GM21529 (cell line): ENCODE data around the gene TMEM167B.
A peak's percentile ranks its signal among the peaks of the same experiment; 100 is the strongest.
"Not testable (repeated sequence)": the region's sequence is repeated elsewhere in the genome, so short reads cannot be mapped to it uniquely, and the experiment has no call there.

Source experiments
- ATAC-seq: cut with Tn5 transposase; IDR thresholded peaks from one replicate; pipeline ENCODE4 v1.9.1; 2021; ENCODE audit not compliant: unreplicated experiment

TMEM167B gene

DNA sequence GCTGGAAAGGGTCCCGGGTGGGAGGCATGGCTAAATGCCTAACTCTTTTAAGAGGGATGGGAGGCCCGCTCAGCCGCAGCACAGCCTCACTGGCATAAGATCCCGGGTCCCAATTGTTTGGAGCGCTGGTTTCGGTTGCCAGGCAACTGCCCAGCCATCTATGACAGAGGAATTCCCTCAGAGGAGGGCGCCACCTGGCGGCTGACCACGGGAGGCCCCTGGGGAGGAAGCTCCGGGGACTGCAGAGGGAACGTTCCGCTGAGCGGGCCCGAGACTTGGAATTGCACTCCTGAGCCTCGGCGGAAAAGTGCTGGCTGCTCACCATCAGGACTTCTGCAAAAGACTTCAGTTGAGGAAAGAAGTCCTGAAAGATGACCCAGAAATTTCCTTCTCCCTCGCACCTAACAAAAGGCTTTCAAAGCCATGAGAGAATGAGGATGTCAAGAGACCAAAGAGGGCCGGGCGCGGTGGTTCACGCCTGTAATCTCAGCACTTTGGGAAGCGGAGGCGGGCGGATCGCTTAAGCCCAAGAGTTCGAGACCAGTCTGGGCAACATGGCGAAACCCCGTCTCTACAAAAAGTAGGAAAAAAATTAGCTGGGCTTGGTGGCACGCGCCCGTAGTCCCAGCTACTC, 22.2 kb downstream of the TMEM167B start:
- peak; percentile 72 for ATAC-seq

DNA sequence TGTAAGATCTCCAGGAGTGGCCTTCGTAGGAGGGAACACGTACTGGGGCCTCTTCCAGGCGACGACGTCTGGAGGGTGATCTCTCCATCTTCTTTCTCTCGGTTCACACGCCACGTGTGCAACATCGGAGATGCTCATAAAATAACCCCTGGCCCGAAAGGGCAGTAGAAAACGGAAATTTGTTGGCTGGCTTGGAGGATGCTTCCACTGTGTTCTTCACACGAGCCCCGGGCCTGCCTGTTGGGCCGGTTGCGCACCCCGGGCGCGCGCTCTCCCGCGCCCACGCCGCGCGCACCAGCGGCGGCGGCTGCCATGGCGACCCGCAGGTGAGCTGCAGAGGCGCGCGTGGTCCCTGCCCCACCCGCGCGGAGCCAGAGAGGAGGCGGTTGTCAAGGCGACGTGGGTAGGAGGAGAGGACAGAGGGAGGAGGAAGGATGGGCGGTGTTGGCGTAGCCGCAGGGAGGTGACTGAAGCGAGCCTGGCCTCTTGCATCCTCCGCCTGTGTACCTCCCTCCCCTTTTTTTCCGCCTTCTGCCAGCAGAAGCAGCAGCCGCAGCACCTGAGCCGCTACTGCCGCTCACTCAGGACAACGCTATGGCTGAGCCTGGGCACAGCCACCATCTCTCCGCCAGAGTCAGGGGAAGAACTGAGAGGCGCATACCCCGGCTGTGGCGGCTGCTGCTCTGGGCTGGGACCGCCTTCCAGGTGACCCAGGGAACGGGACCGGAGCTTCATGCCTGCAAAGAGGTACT, 23.2 kb downstream of the TMEM167B start, which contains the start of gene ELAPOR1:
ELAPOR1 (plus strand) TSS at position 526 of the 752 bp plus-strand sequence; CDS start at position 595, 69 bp downstream.
- peak; percentile 59 for ATAC-seq

DNA sequence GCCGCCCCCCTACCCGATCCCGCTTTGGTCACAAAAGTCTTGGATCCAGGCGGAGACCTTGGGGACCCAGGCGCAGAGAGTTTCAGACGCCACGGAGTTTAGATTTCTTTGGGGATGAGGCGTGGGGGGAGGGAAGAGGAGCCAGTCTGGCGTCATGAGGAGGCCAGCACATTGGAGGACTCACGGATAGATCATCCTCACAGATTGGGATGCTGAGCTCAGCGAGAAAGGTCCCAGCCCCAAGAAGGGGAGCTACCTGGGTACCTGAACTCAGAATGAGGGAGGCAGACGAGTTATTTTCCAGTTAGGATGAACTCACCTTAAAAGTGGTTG, 23.7 kb downstream of the TMEM167B start:
- ATAC-seq, result no peak

DNA sequence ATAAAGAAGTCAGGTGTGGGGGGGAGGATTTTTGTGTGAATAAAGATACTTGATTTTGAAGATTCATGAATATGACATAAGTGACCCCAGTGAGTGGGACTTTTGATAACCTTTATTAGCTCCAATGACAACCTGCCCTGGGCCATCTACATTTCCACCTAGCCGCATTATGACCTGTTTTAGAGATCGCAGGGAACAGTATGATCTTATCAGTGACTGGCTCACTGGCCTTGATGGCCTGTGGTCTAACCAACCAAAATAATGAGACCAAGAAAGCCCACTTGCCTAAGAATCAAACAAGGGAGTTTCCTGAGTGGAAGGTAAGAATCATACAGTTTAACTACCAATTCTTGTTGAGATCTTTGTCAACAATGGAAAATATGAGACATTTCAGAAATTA, 25.1 kb downstream of the TMEM167B start:
- no peak for ATAC-seq

DNA sequence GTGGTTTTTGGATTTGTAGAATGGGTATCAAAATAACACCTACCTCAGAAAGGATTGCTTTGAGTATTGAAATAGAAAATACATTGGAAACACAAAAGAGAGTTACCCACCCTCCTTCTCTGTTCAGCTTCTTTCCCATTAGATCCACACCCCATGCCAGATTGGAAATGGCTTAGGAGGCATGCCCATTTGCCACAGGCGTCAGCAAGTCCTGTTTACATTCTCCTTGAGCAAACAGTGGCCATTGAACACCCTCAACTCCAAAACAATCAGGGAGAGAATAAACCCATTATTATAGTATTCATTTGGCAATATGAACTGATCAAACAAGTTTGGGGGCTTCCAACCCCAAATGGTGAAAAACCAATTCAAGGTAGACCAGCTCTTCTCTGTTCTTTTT, 25.7 kb downstream of the TMEM167B start:
- ATAC-seq, result no peak

DNA sequence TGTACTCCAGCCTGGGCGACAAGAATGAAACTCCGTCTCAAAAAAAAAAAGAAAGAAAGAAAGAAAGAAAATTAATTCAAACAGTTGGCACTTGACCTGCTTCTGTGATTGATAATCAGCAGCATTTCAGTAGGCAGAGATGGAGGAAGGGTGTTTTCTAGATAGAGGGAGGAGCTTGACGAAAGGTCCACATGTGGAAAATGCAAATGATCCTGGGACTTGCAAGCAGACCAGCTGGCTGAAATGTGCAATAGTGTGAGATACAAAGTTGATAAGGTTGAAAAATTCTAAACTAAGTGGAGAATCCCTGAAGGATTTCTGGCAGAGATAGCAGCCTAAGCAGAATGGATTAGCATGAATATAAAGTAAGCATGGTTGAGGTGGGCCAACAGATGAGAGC, 27.5 kb downstream of the TMEM167B start:
- no peak for ATAC-seq

DNA sequence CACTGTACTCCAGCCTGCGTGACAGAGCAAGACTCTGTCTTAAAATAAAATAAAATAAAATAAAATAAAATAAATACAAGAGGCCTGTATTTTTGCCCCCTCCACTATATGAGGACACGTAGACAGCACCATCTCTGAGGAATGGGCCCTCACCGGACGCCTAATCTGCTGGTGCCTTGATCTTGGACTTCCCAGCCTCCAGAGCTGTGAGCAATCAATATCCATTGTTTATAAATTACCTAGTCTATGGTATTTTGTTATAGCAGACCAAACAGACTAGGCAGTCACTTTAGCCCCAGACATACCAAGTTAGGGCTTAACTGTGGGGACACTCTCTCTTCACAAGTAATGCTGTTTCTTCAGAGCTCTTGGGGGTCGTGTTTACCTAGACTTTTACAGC, 29.8 kb downstream of the TMEM167B start:
- no peak for ATAC-seq

DNA sequence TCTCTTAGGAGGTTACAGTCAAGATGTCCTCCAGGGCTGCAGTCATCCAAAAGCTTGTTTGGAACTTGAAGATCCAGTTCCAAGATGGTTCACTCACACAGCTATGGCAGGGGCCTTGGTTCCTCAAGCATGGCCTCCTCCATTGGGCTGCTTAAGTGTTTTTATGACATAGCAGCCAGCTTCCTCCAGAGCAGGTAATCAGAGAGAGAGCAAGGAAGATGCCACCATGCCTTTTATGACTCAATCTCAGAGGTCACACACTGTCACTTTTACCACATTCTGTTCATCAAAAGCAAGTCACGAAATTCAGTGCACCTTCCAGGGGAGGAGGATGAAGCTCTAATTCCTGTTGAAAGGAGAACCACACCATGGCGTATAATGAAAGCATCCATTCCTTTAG, 40.5 kb downstream of the TMEM167B start:
- ATAC-seq, result no peak

DNA sequence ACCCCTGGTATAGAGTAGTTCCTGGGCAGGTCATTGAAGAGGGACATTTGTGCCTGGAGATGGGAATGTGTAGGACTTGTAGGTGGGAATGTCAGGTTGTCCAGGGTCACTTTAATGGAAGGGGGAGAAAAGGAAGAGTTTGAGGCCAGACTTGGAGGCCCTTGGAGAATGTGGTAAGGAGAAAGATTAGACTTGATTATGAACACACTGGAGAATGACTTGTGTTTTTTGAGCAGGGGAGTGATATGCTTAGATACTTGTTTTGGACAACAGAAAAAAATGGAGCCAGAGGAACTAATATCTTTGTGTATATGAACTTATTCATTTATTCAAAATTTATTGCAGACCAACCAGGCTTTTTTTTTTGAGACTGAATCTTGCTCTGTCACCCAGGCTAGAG, 41.2 kb downstream of the TMEM167B start:
- no peak for ATAC-seq

DNA sequence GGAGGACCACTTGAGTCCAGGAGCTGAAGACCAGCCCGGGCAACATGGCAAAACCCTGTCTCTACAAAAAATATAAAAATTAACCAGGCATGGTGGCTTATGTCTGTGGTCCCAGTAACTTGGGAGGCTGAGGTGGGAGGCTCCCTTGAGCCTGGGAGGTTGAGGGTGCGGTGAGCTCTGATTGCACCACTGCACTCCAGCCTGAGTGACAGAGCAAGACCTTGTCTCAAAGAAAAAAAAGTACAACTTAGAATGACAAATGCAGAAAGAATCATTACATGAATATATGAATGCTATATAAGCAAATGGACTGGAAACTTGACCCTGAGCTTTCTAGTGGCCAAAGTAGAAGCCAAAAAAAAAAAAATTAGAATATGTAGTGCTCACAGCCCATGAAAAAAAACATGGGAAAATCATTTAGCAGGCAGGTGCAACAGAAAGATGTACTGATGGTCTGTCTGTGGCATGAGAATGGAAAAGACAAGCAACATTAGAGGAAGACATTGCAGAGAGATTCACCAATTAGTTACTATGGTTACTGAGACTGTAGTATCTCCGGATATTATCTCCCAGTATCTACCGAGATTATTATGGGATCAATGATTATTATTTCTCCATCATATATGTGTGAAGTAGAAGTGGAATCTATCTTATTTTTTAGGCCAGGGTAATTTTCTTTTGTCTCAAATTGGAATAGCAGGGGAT, 42.6 kb downstream of the TMEM167B start:
- no peak for ATAC-seq

DNA sequence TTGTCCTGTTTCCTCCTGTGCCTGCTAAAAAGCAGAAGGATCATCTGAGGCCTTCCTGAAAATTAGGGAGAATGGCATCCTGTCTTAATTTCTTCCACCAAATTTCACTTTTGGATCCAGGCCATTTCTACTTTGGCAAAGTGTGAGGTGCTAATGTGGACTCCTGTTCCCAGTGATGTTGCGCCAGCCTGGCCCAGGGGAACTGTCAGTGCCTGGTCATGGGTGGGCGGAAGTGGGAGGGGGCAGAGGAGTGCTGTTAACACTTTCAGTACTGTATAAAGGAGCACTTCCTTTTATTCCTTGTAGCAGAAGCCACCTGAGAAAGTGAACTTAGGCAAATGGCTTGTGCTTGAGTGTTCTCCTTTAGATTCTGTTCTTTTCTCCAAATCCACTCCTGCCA, 43.3 kb downstream of the TMEM167B start:
- ATAC-seq, result peak; percentile 65

DNA sequence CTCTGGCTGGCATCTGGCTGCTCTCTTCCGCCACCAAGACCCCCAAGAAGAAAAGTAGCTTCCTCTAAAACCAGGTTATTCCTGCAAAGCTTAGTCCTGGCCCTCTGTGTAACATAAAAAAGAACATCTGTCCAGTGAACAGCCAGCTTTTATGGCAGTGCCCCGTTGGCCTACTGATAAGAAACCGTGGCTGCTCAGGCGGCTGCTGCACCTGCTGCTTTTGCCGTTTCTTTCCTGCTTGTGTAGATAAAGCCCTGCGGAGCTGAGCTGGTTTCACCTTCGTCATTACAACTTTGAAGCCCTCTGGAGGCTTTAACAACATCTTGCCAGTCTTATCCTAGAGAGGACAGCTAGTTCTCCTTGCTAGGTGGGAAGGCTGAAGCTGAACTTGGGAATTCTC, 43.9 kb downstream of the TMEM167B start:
- no peak for ATAC-seq

DNA sequence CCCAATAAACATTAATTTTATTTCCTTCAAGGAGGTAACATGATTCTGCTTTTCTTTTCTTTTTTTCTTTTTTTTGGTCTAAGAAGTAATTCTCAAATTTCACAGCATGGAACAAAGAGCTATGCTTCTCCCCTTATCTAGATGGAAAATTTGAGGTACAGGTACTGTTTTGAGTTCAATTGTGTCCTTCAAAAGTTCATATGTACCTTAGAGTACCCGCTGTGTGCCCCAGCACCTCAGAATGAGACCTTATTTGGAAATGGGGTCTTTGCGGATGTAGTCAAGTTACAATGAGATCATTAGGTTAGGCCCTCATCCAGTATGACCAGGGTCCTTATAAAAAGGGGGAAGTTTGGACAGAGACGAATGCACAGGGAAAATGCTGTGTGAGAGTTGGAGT, 45.4 kb downstream of the TMEM167B start:
- no peak for ATAC-seq

DNA sequence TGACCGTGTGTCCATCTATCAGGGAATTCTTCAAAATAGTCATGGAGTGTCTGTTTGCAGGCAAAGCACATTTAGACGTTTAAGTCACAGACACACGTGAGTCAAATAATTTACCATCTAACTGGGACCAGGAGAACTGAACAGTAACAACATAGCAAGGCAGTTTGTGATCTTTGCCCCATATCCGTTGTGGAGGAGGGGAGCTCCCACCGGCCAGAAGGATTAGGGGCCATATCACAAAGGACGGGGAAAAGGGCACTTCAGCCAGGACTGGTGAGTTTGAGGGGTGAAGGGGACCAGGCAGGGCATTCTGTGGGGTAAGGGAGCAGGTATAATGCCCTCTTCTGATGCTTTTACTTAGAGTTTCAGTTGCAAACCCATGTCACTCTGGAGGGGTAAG, 46.2 kb downstream of the TMEM167B start:
- no peak for ATAC-seq

DNA sequence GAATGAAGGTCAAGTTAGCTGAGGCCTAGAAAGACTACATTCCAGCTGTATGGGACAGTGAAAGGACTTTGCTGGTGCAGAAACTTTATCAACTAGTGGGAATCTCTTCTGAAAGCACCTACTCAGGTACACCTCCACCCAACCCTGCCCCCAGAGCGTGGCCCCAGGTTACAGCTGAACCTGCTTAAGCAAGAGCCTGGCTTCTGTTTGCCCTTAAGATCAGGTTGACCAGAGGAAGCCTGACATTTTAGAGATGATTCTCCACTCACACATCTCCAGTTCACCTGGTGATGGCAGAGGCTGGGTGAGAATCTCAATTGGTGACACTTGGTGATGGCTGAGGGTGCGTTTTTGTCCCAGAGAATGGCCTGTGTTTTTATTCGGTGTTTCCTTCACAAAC, 47.4 kb downstream of the TMEM167B start:
- no peak for ATAC-seq

DNA sequence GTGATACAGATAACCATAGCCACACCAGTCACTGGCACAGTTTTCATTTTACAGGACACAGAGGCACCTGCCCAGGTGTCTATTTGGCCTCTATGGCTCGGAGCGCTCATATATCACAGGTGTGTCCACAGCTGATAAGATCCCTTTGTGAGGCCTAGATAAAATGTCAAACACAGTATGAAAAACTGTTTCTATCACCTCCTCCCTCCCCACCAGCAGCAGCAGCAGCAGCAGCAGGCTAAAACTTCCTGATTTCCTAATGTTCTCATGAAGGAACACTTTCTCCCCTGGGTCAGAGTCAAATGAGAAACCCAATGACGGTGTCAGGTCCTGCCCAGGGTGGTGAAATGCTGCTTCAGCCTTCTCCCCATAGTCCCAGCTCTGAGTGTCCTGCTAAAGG, 47.8 kb downstream of the TMEM167B start:
- ATAC-seq, result no peak

DNA sequence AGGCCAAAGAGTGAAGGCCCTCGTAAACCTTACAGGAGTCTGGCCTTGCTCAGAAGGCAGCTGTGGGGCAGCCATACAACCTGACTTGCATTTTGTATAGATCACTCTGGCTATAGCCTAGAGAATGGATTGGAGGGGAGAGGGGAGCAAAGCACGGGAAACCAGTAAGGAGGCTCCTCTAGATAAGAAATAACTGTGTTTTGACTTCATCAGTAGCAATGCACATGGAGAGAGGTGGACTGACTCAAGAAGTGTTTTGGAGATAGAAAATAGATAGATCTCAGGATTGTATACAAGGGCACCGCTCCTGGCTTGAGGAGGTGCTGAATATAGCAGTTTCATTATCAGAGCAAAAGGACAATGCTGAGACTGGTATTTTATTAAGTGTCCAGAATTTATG, 49.8 kb downstream of the TMEM167B start:
- ATAC-seq, result no peak

DNA sequence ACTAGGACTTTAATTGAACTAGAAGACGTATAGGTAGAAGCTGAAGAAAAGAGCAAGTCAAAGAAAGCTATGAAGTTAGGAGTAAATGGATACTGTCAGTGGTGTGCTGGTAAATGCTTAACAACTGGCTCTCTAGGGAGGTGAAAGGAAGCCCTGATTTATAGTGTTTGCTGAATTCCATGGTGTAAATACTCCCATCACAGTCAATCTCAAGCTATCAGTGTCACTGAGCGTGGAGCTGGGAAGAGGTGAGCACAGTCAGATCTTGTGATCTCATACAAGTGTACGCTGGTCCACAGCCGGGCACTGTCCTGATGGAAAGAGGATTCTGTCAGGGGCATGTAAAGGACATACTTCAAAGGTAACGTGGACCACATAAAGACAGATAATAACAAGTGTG, 51.7 kb downstream of the TMEM167B start:
- no peak for ATAC-seq

DNA sequence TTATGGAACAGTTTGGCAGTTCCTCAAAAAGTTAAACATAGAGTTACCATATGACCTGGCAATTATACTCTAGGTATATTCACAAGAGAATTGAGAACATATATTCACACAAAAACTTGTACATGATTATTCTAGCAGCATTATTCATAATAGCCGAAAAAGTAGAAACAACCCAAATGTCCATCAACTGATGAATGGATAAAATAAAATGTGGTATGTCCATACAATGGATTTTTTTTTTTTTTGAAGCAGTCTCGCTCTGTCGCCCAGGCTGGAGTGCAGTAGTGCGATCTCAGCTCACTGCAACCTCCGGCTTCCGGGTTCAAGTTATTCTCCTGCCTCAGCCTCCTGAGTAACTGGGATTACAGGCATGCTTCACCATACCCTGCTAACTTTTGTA, 52.2 kb downstream of the TMEM167B start:
- not testable (repeated sequence) for ATAC-seq
